GM23338 (cell line): ENCODE results near the gene MAPK14.

Experiments used
- EZH2 ChIP-seq: fragments of 200-600 bp; sonication (generic); IDR thresholded peaks from one replicate; pipeline ENCODE4 v1.8.0; 2017; ENCODE audit warnings: antibody characterized with exemption, mild to moderate bottlenecking, low read depth; ENCODE audit not compliant: unreplicated experiment
- EZH2phosphoT487 ChIP-seq: fragments of 200-600 bp; sonication (generic); IDR thresholded peaks from one replicate; pipeline ENCODE4 v1.8.1; 2018; ENCODE audit warnings: antibody characterized with exemption; ENCODE audit not compliant: unreplicated experiment
- NANOG ChIP-seq: IDR thresholded peaks from 2 replicates; pipeline ENCODE4 v1.6.1; 2016; ENCODE audit warnings: antibody characterized with exemption, borderline replicate concordance
- POLR2AphosphoS5 ChIP-seq: IDR thresholded peaks from 2 replicates; pipeline ENCODE4 v1.6.1; 2016; ENCODE audit warnings: antibody characterized with exemption, low read depth
- ZNF114 ChIP-seq: fragments of 250-450 bp; sonication (Bioruptor Pico); IDR thresholded peaks from 2 replicates; pipeline ENCODE4 v1.5.0; 2020; ENCODE audit warnings: mild to moderate bottlenecking, moderate library complexity
- TF ChIP-seq, protein P1 (sequence below), 2 experiments: fragments of 200-600 bp in 1 of 2; sonication (generic) in 1 of 2; conservative IDR thresholded peaks; 2 replicates each; pipeline versions ENCODE4 v1.5.1 to v1.6.1; 2016 to 2017; ENCODE audit warnings: antibody characterized with exemption in 2 of 2, low read depth in 2 of 2, mild to moderate bottlenecking in 2 of 2, moderate library complexity in 1 of 2
- TF ChIP-seq, protein P2 (sequence below): IDR thresholded peaks from one replicate; pipeline ENCODE4 v1.6.1; 2018; ENCODE audit warnings: antibody characterized with exemption; ENCODE audit not compliant: unreplicated experiment
- TF ChIP-seq, protein P3 (sequence below): fragments of 250-450 bp; sonication (Bioruptor Pico); IDR thresholded peaks from 2 replicates; pipeline ENCODE4 v1.5.0; 2020; ENCODE audit warnings: mild to moderate bottlenecking, moderate library complexity
- TF ChIP-seq, protein P4 (sequence below): IDR thresholded peaks from 2 replicates; pipeline ENCODE4 v1.6.1; 2016; ENCODE audit warnings: antibody characterized with exemption

DNA sequence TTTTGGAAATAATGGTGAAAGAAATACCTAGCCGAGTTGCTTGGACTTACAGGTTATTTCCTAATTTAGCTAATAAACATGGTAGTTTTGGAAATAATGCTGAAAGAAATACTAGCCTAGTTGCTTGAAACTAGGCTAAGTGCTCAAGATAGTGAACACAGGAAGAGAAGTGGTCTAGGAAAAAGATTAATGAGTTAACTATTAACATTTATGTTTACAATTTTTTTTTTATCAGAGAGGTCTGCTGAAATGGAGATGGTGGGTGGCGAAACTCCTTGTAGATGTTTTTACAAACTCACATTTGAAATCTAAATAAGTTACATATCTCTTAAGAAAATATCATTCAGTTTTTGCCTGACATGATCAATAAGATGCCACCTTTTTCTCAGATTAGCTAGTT, 39.2 kb downstream of the MAPK14 start:
- TF ChIP-seq, protein P1, sequence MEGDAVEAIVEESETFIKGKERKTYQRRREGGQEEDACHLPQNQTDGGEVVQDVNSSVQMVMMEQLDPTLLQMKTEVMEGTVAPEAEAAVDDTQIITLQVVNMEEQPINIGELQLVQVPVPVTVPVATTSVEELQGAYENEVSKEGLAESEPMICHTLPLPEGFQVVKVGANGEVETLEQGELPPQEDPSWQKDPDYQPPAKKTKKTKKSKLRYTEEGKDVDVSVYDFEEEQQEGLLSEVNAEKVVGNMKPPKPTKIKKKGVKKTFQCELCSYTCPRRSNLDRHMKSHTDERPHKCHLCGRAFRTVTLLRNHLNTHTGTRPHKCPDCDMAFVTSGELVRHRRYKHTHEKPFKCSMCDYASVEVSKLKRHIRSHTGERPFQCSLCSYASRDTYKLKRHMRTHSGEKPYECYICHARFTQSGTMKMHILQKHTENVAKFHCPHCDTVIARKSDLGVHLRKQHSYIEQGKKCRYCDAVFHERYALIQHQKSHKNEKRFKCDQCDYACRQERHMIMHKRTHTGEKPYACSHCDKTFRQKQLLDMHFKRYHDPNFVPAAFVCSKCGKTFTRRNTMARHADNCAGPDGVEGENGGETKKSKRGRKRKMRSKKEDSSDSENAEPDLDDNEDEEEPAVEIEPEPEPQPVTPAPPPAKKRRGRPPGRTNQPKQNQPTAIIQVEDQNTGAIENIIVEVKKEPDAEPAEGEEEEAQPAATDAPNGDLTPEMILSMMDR (conservative IDR thresholded peaks at IDR 0.05; ENCODE audit: low read depth in 2 of 2): no peak
- TF ChIP-seq EZH2 (no peak), POLR2AphosphoS5 (no peak), EZH2phosphoT487 (no peak), NANOG (no peak), ZNF114 (CRISPR knock-in tag) (no peak)
- TF ChIP-seq, protein P2, sequence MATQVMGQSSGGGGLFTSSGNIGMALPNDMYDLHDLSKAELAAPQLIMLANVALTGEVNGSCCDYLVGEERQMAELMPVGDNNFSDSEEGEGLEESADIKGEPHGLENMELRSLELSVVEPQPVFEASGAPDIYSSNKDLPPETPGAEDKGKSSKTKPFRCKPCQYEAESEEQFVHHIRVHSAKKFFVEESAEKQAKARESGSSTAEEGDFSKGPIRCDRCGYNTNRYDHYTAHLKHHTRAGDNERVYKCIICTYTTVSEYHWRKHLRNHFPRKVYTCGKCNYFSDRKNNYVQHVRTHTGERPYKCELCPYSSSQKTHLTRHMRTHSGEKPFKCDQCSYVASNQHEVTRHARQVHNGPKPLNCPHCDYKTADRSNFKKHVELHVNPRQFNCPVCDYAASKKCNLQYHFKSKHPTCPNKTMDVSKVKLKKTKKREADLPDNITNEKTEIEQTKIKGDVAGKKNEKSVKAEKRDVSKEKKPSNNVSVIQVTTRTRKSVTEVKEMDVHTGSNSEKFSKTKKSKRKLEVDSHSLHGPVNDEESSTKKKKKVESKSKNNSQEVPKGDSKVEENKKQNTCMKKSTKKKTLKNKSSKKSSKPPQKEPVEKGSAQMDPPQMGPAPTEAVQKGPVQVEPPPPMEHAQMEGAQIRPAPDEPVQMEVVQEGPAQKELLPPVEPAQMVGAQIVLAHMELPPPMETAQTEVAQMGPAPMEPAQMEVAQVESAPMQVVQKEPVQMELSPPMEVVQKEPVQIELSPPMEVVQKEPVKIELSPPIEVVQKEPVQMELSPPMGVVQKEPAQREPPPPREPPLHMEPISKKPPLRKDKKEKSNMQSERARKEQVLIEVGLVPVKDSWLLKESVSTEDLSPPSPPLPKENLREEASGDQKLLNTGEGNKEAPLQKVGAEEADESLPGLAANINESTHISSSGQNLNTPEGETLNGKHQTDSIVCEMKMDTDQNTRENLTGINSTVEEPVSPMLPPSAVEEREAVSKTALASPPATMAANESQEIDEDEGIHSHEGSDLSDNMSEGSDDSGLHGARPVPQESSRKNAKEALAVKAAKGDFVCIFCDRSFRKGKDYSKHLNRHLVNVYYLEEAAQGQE: no peak
- TF ChIP-seq, protein P3, sequence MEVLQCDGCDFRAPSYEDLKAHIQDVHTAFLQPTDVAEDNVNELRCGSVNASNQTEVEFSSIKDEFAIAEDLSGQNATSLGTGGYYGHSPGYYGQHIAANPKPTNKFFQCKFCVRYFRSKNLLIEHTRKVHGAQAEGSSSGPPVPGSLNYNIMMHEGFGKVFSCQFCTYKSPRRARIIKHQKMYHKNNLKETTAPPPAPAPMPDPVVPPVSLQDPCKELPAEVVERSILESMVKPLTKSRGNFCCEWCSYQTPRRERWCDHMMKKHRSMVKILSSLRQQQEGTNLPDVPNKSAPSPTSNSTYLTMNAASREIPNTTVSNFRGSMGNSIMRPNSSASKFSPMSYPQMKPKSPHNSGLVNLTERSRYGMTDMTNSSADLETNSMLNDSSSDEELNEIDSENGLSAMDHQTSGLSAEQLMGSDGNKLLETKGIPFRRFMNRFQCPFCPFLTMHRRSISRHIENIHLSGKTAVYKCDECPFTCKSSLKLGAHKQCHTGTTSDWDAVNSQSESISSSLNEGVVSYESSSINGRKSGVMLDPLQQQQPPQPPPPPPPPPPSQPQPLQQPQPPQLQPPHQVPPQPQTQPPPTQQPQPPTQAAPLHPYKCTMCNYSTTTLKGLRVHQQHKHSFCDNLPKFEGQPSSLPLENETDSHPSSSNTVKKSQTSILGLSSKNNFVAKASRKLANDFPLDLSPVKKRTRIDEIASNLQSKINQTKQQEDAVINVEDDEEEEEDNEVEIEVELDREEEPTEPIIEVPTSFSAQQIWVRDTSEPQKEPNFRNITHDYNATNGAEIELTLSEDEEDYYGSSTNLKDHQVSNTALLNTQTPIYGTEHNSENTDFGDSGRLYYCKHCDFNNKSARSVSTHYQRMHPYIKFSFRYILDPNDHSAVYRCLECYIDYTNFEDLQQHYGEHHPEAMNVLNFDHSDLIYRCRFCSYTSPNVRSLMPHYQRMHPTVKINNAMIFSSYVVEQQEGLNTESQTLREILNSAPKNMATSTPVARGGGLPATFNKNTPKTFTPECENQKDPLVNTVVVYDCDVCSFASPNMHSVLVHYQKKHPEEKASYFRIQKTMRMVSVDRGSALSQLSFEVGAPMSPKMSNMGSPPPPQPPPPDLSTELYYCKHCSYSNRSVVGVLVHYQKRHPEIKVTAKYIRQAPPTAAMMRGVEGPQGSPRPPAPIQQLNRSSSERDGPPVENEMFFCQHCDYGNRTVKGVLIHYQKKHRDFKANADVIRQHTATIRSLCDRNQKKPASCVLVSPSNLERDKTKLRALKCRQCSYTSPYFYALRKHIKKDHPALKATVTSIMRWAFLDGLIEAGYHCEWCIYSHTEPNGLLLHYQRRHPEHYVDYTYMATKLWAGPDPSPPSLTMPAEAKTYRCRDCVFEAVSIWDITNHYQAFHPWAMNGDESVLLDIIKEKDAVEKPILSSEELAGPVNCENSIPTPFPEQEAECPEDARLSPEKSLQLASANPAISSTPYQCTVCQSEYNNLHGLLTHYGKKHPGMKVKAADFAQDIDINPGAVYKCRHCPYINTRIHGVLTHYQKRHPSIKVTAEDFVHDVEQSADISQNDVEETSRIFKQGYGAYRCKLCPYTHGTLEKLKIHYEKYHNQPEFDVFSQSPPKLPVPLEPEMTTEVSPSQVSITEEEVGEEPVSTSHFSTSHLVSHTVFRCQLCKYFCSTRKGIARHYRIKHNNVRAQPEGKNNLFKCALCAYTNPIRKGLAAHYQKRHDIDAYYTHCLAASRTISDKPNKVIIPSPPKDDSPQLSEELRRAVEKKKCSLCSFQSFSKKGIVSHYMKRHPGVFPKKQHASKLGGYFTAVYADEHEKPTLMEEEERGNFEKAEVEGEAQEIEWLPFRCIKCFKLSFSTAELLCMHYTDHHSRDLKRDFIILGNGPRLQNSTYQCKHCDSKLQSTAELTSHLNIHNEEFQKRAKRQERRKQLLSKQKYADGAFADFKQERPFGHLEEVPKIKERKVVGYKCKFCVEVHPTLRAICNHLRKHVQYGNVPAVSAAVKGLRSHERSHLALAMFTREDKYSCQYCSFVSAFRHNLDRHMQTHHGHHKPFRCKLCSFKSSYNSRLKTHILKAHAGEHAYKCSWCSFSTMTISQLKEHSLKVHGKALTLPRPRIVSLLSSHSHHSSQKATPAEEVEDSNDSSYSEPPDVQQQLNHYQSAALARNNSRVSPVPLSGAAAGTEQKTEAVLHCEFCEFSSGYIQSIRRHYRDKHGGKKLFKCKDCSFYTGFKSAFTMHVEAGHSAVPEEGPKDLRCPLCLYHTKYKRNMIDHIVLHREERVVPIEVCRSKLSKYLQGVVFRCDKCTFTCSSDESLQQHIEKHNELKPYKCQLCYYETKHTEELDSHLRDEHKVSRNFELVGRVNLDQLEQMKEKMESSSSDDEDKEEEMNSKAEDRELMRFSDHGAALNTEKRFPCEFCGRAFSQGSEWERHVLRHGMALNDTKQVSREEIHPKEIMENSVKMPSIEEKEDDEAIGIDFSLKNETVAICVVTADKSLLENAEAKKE (CRISPR knock-in tag): no peak
- TF ChIP-seq, protein P4, sequence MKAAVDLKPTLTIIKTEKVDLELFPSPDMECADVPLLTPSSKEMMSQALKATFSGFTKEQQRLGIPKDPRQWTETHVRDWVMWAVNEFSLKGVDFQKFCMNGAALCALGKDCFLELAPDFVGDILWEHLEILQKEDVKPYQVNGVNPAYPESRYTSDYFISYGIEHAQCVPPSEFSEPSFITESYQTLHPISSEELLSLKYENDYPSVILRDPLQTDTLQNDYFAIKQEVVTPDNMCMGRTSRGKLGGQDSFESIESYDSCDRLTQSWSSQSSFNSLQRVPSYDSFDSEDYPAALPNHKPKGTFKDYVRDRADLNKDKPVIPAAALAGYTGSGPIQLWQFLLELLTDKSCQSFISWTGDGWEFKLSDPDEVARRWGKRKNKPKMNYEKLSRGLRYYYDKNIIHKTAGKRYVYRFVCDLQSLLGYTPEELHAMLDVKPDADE: no peak
